GM18870 (cell line): ENCODE data around the gene PDXDC1.
"Not testable (repeated sequence)": the region's sequence is repeated elsewhere in the genome, so short reads cannot be mapped to it uniquely, and the experiment has no call there.

Experiments
- ATAC-seq: cut with Tn5 transposase; IDR thresholded peaks from one replicate; pipeline ENCODE4 v1.9.1; 2021; ENCODE audit warnings: moderate library complexity; ENCODE audit not compliant: unreplicated experiment

Gene PDXDC1

DNA sequence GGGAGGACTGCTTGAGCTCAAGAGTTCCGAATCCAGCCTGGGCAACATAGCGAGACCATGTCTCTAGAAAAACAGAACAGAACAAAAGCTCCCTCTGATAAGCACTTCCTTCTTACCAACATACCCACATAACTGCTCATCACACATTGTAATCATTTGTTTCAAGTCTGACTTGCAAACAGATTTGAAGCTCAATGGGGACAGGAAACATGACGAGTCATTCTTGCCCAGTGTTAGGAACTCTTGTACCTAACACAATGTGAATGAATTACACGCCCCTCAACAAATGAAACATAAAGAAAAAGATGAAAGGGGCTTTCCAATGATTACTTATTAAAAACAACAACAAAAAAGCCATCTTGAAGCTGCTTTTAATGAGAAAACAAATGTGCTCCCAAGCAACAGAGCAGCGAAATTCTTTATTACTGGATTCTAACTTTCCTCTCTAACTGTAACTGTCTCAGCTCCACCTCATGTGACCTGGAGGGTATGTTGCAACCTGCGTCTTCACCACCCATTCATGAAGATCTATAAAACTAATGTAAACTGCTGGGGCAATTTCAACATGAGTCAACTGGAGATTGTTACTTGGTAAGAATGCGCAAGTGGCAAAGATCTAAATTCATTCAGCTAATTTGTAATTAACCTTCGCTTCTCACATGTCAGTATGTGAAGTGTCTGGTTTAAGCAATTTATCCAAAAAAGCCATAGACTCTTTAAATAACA is 87.4 kb downstream of the PDXDC1 start:
- ATAC-seq, result not testable (repeated sequence)

DNA sequence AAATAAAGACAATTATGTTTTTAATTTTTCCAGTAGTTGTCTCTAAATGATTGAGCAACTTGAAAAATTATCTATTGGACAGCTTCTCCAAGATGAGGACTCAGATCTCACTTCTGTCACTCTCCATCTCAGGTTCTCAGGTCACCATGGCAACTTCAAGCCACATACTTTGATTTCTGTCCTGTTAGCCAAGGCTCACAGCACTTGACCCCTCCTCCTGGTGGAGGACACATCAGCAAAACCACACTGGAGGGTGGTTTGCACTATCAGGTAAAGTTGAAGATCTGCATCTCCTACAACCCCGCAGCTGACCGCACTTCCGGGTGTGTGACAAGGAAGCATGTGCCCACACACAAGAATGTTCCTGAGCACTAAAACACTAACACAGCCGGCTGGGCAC is 91.1 kb downstream of the PDXDC1 start:
- not testable (repeated sequence) for ATAC-seq

DNA sequence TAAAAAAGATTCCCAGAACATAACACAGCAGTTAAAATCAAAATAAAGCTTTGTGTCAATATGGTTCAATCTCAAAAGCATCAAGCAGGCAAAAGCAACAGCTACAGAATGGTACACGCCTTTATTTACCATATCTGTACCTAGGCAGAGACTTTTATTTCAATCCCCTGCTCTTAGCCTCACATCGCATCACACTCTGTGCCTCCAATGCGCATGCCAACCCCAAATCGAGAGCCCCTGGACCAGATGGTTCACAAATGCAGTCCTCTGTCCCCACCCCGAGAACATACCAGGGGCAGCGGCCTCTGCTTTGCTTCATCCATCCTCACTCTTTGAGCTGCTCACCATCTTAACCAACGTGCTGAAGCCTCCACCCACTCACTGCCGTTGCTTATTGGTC is 91.9 kb downstream of the PDXDC1 start:
- ATAC-seq, result not testable (repeated sequence)

DNA sequence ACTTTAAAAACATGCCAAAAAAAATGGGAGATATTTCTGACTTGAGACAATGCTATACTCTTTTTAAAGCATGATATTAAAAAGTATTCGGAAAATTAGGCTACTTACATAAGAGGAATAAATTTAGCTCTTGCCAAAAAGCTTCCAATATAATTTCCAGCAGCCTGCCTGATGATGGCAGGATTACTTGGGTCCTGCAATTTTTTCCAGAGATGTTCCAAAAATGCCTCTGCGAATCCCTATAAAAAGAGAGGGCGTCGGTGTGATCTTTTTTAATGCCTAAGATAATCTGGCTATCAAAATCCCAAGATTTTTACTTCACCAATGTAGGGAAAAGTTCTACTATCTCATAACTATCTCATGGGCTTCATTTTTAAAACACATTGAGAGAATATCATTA is 96.2 kb downstream of the PDXDC1 start:
- ATAC-seq, result not testable (repeated sequence)

DNA sequence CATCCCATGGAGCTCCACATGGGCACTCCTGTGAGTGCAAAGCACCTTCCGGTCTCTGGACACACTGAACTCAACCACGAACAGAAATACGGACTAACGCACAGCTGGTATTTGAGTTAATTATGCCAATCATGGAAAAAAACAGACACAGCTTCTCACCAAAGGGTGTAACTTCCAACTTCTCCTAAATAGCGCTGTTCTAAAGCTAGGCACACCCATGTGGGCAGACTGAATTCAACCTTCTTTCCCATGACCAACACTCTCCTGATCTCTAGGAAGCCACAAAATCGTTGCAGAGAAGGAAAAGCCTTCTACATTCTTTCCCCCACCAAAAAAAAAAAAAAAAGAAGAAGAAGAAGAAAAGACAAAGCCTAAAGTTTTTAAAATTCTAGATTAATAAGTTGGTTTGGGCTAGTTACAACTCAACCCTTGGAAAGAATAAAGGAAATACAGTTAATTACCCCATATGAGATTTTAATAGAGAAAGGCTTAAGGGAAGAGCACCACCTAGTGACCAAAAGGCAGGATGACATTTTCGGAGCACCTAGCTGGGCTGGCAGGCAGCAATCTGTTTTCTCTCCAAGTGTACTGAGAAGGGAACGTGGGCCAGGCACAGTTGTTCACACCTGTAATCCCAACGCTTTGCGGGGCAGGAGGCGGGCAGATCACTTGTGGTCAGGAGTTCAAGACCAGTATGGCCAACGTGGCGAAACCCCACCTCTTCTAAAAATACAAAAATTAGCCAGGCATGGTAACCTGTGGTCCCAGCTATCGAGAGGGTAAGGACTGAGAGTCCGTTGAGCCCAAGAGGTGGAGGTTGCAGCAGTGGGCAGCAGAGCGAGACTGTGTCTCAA is 97.3 kb downstream of the PDXDC1 start:
- ATAC-seq, result not testable (repeated sequence)

DNA sequence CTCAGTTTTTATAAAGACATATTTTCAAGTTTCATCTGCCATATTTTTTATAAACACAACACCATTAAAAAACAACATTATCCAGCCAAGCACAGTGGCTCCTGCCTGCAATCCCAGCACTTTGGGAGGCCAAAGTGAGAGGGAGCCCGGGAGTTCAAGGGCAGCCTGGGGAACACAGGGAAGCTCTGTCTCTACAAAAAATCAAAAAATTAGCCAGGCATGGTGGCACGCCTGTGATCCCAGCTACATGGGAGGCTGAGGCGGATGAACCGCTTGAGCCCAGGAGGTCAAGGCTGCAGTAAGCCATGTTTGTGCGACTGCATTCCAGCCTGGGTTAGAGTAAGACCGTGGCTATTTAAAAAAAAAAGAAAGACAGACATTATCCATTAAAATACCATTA is 98.3 kb downstream of the PDXDC1 start:
- ATAC-seq, result no peak

DNA sequence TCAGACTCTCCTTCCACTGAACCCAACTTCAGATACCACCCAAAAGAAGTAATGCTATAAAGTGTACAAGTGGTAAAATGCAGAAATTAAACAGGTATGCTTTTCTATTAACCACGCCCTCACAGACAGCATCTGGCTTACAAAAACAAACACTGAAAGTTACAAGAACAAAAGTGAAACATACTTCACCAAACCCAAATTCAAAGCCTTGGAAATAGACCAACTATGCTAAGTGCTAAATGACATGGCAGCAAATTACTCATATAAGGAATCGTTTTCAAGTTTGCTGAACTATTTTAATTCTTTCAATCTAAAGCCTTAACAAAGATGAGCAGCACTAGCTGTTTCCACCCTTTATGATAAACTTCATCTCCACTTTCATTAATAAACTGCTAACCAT is 101.3 kb downstream of the PDXDC1 start:
- ATAC-seq, result not testable (repeated sequence)

DNA sequence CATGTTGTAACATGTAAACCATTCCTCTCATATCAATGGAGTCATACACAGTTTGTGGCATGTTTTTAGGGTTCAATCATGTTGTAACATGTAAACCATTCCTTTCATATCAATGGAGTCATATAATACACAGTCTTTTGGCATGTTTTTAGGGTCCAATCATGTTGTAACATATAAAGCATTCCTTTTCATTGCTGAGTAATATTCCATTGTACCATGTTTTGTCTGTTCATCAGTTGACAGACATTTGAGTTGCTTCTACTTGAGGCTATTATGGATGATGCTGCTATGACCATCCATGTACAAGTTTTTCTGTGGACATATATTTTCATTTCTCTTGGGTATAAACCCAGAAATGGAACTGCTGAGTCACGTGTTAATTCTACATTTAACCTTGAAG is 106.1 kb downstream of the PDXDC1 start:
- not testable (repeated sequence) for ATAC-seq

DNA sequence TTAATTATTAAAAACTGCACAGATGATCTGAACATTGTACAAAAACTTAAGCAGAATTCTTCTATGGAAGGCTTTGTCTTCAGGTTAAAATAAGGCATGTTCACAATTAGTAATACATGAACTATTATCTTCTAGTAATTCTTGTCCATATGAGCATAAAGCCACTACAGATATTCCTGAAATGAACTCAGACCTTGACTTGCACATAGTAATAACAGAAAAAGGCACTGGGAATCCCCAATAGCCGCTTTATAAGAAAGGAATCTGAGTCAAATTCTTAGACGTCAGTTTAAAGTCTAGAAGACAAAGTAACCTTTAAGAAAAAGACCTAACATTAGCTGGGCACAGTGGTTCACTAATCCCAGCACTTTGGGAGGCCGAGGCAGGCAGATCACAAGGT is 108.0 kb downstream of the PDXDC1 start:
- not testable (repeated sequence) for ATAC-seq

DNA sequence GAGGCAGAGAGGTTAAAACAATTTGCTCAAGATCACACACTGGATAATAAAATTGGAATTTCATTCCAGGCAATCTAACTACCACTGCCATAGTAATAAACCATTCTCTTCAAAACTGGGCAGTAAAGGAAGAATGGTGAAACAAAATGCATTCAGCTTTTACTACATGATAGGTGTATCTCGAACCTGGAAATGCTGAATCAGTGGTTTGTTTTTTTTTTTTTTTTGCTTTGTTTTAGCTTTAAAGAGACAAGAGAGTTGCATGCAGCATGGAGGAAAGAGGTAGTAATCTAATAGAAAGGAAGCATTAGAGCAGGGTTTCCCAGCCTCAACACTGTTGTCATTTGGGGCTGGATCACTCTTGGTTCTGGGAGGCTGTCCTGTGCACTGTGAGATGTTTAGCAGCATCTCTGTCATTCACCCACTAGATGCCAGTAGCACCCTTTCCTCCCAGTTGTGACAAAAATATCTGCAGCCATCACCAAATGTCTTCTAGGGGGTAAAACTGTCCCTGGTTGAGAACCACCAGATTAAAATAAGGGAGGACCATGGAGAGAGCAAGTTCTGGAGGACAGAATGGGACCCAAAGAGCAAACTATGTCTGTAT is 115.9 kb downstream of the PDXDC1 start:
- ATAC-seq, result not testable (repeated sequence)

DNA sequence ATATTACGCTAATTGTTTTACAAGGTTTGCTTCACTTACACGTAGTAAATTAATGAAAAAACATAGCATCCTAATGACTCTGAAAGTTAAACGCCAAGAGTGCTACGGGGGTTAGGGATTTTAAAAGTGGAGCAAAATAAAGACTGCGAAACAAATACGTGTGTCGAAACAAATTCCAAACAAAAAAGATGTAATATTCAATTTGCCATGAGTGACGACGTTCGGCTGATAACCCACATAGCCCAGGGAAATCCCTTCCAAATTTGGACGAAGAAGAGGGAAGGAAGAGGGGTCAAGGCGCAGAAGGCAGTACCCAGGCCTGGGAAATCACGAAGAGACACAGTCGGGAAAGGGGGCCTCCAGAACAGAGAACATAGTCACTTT is 118.7 kb downstream of the PDXDC1 start:
- ATAC-seq, result not testable (repeated sequence)

DNA sequence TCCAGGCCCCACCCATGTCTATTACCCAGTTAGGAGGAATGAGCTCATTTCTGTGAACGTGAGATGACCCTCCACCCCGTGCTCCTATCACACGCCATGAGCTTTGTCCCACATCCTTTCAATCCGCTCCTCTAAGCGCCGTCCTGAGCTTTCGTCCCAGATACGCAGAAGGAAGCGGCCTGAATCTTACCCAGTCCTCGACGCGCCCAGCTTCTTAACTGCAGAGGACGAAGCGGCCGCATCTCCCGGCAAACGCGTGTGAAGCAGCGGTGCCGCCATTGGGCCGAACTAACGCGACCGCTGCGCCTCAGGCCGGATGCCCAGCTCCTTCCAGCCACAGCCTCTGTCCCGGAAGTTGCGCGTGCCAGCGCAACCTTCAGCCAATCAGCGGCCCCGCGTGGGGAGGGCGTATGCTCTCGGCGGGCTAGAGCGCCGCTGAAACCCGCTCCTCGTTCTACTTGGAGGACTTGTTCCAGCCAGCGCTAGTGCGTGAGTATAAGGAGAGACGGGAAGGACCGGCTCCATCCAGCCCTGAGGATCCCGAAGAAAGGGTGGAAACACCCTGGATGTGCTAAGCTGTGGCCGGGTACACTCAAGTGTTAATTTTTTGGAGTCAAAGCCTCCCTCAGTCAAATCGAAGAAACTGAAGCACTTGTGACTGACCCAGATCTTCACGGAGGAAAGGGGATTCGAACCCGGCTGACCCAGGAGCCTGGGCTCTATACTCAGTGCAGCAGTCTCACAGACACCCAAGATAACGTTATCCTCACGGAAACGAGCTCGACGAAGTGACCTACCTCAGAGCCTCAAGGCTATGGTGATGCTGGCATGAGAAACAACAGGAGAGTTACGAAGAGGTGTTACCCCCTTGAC is 119.4 kb downstream of the PDXDC1 start, which contains the start of gene RRN3:
RRN3 (minus strand) TSS at position 318 of the 873 bp plus-strand sequence; CDS start at position 279, 39 bp downstream.
- peak; percentile 87 for ATAC-seq

DNA sequence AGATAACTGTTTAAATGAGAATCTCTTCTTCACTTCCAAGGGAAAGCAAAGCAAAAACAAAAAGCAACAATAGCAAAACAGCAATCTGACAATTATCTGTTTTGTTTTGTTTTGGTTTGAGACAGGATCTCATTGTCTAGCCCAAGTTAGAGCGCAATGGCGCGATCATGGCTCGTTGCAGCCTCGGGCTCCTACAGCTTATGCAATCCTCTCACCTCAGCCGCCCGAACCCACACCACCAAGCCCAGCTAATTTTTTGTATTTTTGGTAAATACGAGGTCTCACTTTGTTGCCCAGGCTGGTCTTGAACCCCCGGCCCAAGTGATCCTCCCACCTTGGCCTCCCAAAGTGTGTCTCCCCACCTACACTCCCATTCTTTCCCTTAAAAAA is 121.8 kb downstream of the PDXDC1 start:
- not testable (repeated sequence) for ATAC-seq

DNA sequence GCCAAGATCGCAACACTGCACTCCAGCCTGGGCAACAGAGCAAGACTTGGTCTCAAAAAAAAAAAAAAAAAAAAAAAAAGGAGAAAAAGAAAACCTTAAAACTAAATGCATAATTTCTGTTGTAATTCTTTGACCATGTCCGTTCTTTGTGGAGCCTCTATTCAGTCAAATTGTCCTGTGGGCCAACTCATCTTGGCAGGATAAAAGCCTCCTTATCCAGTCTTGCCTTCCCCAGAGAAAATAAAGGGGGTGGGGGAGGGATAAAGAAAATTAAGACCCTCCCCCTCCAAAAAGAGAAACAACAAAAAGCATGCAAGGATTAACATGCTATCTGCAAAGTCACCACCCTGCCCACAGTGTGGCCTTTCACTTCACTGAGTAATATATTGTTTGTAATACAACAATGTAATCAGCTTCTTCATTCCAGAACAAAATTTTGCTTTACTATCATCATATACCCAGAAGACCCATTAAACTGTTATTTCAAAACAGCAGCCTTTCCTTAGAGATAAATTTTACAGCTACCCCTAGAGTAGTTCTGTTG is 124.6 kb downstream of the PDXDC1 start:
- ATAC-seq, result not testable (repeated sequence)

DNA sequence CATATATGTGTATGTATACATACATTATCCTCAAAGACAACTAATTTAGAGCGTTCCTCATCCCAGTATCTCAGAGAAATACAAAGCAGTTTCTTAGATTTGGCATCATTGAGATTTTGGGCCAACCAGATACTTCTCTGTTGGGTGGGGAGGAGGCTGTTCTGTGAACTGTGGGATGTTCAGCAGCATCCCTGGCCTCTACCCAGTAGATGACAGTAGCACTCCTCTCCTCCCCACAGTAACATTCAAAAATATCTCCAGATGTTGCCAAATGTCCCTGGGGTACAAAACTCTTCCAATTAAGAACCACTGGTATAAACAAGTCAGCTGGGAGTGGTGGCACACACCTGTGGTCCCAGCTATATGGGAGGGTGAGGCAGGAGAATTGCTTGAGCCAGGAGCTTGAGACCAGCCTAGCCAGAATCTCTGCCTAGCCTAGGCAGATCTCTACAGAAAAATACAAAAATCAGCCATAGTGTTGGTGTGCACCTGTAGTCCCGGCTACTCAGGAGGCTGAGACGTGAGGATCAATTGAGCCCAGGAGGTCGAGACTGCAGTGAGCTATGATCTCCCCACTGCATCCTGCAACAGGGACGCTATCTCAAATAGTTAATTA is 125.7 kb downstream of the PDXDC1 start:
- not testable (repeated sequence) for ATAC-seq

DNA sequence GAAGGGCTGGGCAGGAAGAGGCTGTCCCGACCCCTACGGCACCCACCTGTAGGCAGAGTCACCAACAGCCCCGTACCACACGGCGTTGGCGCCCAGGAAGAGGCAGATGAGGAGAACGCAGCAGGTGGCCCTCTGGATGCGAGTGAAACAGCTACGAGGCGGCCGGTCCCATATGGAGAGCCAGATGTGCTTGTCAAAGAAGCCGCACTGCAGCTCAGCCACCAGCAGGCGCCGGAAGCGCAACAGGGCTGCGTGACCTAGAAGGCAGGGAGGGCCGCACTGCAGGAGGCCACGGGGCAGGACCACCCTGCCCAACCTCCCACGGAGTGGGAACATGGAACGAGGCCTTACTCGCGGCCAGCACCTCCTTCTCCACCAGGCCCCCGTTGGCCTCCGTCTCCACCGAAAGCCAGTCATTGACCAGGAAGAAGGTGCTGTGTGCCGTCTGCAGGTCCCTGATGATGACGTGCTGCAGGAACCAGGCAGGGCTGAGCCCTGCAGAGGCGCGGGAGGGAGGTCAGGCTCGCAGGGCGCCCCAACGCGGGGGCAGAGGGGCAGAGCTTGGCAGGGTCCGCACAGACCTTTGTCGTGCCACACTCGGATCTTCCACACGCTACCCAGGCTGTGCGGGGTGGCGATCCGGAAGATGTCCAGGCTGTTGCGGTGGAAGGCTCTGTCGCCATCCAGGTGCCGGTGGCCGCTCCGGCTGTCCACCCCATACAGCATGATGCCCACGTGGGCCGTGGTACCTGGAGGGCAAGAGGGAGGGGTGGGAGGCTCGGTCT is 153.0 kb downstream of the PDXDC1 start:
- ATAC-seq, result not testable (repeated sequence)

DNA sequence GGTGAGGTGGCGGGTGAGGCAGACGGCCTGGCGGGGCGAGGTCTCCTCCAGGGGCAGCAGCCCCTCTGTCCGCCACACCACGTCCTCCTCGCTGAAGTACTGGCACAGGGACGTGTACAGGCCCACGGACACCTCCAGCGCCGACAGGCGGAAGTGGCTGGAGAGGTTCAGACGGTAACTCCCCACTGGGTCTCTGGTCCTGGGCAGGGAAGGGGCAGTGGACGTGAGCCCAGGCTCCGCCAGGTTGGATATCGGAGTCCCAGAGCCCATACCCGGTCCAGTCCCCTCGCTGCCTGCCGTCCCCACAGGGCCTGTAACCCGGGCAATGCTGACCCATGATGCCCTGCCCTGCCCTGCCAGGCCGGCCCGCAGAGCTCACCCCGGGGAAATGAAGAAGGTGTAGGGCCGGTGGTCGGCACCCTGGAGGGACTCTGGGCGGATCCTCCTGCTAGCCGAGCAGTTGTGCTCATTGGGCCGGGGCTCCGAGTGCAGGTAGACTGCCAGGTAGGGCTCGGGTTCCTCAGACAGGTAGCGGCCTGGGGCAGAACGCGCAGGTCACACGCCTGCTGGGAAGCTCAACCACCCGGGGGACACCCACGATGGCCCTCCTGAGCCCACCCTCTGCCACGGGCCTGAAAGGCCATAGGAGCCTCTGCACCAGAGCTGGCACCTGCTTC is 155.6 kb downstream of the PDXDC1 start:
- not testable (repeated sequence) for ATAC-seq

DNA sequence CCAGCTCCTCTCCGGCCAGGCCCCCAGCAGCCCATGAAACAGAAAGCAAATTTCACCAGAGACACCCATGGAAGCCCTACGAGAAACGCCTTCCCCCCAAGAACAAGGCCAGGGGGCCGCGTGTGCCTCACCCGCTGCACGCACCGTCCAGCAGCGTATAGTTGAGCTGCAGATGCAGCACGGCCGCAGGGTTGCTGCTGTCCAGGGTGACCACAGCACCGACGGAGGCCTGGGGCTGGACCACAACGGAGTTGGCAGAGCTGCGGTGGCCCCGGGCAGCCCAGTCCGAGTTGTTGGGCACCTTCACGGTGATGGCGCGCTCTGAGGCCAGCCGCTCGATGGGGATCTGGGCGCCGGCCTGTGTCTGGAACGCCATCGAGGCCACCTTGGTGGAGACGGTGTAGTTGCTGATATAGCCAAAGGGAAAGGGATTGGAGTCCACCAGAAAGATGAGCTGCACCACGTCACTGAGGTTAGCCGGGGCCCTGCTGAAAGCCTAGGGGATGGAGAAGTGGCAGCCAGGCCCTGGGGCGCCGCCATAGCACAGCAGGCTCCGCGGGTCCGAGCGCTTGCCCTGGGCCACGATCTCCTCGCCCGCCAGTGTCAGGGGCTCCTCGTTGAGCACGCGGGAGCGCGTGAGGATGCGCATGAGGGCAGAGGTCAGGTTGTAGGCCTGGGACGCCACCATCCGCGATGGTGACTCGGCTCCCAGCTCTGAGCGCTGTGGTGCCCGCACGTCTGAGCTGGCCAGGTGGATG is 156.3 kb downstream of the PDXDC1 start:
- ATAC-seq, result not testable (repeated sequence)
